GM18868 (cell line): ENCODE data around the gene NPHS2.
A peak's percentile ranks its signal among the peaks of the same experiment; 100 is the strongest.
"Not testable (repeated sequence)": the region's sequence is repeated elsewhere in the genome, so short reads cannot be mapped to it uniquely, and the experiment has no call there.

Source experiments
- ATAC-seq: cut with Tn5 transposase; IDR thresholded peaks from one replicate; pipeline ENCODE4 v1.9.1; 2021; ENCODE audit warnings: mild to moderate bottlenecking, moderate library complexity; ENCODE audit not compliant: unreplicated experiment

NPHS2 gene

DNA sequence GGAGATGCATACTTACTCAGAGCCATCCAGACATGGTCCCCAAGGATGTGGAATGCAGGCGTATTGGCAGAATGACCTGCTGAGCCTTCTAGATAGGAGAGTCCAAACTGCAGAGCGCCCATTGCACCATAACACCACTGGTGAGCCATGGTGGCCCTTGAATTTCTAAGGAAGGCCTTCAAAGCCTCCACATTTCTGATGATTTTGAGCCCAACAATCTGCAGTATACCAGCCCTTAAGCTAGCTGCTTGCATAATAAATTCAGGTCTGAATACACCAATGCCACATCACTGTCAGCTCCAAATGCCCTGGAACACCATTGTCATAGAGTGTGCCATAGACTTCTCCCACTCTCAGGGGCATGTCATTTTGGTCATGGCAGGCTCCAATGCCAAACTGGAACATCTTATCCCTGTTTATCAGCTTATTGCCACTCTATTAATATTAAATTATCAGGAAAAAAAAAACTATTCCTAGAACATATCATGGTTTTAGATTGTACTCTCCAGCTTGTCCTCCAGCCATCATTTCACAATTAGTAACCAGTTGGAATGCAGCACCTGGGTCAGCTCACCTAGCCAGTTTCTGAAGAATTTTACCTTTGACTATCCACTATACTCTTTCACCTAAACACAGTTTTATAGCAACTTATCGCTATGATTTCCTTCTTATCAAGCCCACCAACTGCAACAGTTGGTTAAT lies 26.9 kb downstream of the NPHS2 start:
- ATAC-seq, result no peak

DNA sequence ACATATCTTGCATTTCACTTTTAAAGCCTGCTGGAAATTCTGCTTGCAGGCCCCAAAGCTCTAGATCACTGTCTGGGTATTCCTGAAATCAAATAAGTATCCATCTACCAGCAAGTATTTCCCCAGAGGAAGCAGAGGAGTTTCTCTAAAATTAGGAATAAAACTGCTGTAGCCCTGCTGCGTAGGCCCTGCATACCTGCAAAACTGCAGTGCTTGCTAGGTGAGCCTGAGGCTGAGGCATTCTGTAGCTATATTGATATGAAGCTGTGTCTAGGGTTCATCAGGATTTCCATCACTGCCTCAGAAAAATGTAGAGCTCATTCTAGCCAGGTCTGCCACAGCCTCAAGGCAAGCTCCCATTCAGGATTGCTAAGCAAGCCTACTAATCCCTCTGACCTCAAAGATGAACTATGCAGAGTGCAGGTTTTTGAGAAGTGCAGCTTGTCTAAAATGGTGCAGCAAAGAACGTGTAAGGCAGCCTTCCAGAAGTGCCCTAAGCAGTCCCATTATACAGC lies 28.7 kb downstream of the NPHS2 start:
- no peak for ATAC-seq

DNA sequence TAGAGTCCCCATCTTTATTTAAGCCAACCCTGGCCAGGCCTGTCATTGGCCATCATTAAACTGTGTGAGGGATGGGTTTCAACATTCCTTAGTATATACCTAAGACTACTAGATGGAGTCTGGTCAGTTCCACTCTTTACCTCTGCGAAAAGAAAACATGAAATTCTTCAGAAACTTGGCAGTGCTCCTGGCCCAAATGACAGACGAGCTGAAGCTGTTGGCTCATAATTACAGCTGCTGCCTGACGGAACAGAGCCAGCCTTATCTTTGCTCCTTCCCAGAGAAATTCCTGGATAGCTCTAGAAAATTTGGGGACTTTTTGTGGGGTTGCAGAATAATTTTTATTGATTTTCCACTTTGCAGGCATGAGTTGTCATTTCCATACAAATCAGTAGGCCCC lies 30.4 kb downstream of the NPHS2 start:
- ATAC-seq, result no peak

DNA sequence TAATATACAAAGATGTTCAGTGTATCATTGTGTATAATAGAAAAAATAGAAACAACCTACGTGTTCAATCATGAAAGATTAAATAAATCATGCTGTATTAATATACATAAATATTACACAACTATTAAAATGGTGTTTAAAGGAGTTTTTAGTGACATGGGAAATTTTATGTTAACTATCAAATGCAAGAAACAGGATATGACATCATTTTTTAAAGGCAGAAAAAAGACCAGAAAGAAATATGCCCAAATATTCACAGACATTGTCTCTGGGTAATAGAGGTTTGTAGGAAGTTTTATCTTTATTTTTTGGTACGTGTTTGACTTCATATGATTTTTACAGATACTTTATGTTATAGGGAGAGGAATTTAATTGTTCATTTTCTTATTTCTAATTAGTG lies 34.0 kb downstream of the NPHS2 start:
- no peak for ATAC-seq

DNA sequence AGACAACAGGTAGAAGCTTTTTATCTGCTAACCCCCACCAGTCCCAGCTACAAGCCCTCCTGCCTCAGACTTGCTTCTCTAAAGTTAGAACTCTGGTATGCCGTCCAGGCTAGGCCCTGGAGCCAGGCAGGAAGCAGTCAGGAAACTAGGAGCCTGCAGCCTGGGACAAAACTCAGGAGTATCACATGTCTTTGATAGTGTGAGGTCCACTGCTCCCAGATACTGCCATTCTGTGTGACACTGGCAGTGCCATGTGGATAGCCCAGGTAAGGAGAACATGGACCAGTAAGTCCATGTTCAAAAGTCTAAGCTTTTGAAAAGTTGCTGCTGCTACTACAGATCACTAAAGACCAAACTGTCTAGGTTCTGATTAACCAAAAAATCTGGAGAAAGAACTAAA lies 45.4 kb downstream of the NPHS2 start:
- ATAC-seq, result no peak

DNA sequence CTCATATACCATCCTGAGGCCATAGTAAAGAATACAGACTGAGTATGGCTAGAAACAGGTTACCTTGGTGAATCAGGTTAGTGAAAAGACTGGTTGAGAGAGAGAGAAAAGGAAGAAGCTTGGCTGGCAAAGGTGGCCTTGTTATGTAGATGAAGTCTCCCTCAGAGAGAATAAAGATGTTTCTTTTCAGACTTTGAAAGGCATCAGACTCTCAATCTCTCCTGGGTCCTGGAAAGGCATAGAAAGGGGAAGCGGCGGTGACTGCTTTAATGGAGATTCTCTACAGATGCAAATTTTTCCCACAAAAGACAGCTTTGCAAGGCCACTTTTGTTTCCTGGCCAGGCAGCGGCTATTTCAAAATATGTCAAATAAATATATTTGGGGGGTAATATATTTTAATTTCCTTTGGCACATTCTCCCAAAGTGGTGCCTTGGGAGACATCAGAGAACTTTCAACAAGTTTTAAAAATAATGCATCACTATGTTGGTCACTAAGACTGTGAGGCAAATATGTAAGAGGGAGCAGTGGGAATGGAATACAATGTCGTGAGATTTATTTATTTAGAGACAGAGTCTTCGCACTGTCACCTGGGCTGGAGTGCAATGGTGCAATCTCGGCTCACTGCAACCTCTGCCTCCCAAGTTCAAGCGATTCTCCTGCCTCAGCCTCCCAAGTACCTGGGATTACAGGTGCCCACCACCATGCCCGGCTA lies 46.1 kb downstream of the NPHS2 start:
- no peak for ATAC-seq

DNA sequence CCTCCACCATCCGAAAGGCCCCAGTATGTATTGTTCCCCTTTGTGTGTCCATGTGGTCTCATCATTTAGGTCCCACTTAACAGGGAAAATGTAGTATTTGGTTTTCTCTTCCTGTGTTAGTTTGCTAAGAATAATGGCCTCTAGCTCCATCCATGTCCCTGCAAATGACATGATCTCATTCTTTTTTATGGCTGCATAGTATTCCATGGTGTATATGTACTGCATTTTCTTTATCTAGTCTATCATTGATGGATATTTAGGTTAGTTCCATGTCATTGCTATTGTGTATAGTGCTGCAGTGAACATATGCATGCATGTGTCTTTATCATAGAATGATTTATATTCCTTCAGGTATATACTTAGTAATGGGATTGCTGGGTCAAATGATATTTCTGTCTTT lies 57.2 kb downstream of the NPHS2 start:
- not testable (repeated sequence) for ATAC-seq

DNA sequence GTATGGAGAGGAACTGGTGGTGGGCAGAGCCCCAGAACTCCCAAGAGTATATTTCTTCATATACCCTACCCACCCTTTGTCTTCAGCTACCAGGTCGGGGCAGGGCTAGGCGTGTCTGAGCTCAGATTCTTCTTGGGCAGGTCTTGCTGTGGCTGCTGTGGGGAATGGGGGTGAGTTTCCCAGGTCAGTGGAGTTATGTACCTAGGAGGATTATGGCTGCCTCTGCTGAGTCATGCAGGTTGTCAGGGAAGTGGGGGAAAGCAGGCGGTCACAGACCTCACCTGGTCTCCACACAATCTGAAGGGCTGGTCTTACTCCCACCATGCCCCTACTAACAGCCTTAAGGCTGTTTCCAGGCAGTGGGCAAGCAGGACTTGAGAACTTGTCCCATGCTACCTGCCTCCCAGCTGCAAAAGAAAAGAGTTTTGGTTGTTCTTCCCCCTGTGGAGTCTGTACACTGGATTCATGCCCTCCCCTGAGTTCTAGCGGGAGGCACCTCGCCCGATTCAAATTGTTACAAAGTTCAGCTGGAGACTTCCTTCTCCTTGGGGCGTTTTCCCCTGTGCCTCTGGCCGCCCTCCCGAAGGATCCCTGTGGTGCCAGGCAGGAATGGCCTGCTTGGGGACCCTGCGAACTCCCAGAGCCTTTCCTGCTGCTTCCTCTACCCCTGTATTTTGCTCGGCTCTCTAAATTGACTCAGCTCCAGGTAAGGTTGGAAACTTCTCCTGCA lies 58.6 kb downstream of the NPHS2 start:
- ATAC-seq, result no peak

DNA sequence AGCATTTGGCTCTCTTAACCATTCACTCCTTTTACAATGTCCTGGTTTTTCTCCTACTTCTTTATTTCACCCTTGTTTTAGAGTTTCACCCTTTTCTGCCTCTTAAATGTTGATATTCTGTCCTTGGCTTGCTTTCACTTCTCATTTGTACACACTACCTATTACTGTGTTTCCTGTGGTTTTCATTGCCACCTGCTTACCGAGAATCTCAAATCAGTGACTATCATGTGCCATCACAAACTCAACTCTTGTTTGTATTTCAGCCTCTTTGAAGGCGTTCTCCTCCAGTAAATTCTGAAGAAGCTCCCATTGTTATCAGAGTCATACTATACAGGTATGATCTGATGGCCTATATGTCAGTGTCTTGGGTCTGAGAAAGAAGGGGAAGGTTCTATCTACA lies 65.7 kb downstream of the NPHS2 start:
- ATAC-seq, result peak; percentile 96

DNA sequence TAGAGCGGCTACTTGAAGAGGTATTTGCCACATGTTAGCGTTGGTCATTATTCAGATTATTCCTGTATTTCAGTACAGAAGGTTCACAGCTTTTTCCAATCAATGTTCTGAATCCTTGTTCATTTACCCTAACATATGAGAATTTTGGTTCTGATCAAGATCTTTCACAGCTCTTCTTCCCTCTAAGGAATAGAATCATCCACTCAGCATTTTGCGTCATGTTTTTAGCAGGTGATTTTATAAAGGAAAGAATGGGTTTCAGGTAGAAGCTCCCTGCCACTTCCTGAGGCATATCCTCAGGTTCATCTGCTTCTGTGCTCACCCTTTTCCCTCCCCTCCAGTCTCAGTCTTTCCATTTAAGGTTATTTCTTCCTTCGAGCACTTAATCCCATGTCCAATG lies 66.4 kb downstream of the NPHS2 start:
- ATAC-seq, result no peak

DNA sequence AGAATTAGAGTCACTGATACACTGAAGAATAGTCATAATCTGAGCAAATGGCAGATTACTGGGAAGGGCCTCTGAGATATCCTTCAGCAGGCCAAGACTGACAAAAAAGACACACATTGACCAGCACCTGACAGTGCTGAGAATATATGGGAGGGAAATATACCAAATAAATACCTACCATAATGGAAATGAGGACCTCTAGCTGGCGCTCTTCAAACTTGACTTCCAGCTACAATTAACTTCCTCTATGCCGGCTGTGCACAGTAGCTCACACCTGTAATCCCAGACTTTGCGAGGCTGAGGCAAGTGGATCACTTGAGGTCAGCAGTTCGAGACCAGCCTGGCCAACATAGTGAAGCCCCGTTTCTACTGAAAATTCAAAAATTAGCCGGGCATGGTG lies 69.5 kb downstream of the NPHS2 start:
- ATAC-seq, result no peak
